ENCODE measurements around the gene RPS21. TPM values are rescaled to one million over a fixed set of nuclear protein-coding genes. Genes with fewer than 3 reads are reported as not detected.

The RPS21 gene
- total and polyA plus RNA-seq, 10 of the 15 experiments (the other 5 are each of a cell fraction or from before 2014, with no cell fraction given), result 1,474 to 4,987 (median 2,439) TPM

DNA sequence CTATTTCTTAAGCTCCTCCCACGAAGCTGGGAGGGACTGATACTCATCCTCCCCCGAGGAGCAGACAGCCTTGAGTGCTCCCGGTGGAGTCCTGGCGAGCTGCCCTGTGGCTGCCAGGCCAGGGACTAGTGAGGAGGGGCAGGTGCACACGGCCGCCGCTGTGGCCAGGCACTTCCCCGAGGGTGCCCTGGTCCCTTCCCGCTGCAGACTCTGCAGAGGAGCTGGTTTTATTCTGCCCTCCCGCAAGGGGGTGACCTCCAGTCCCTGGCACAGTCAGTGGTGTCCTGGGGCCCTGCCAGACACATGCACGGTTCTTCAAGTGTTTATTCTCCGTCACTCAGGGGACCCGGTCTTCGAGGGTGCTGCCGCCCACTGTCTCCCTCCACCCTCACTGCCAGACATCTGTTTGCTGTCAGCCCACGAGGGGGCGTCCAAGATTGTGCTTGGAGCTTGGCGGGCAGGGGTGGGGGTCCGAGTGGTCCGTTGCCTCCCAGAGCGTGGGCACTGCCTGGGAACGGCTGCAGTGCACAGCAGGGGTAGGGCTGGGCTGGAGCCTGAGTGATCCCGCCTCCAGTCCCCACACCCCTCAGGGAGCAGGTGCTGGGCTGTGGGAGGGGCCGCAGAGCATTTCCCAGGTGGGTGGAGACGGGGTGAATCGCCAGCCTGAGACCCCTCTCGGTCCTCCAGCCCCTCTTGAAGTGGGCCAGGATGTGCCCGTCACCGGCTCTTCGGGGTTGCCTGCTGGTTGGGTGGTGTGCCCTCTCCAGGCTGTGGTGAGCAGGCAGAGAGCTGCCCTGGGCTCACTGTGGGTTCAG is 23.2 kb downstream of the RPS21 start (continued):
- TF ChIP-seq REST (IDR thresholded peaks at IDR 0.05; ENCODE audit: low read depth, low read length), result no peak
- 0 out of 2 replicates have a peak, but pooled peaks have one; percentile 24 for TF ChIP-seq DPF2 (IDR thresholded peaks at IDR 0.05)
- peak; percentile 46 to 65 (median 52) for TF ChIP-seq CTCF (IDR thresholded peaks at IDR 0.05 in 2 of 3, conservative IDR thresholded peaks at IDR 0.05 in 1 of 3; ENCODE audit: control insufficient read depth in 2 of 3, extremely low read depth in 1 of 3, insufficient read depth in 1 of 3, low read depth in 3 of 3, low read length in 3 of 3)
